GM23248 (cell line): ENCODE data around the gene PDE4B. TPM values are rescaled to one million over a fixed set of nuclear protein-coding genes. Genes with fewer than 3 reads are reported as not detected.

ENCODE experiments used
- DNase-seq: peaks from one replicate; pipeline ENCODE4 v3.0.0-alpha.2; 2015
- H2AFZ ChIP-seq: fragments of 200-600 bp; sonication (generic); 2 replicates; pipeline ENCODE4 v1.6.1; 2016; ENCODE audit warnings: antibody characterized with exemption
- H3F3A ChIP-seq: fragments of 200-600 bp; sonication (generic); 2 replicates; pipeline ENCODE4 v1.6.1; 2016; ENCODE audit warnings: mild to moderate bottlenecking, antibody characterized with exemption, mixed run types; ENCODE audit not compliant: insufficient read depth
- H3K27ac ChIP-seq: fragments of 200-600 bp; sonication (generic); 2 replicates; pipeline ENCODE4 v1.5.1; 2016; ENCODE audit warnings: mild to moderate bottlenecking
- H3K27me3 ChIP-seq: fragments of 200-600 bp; sonication (generic); replicated peaks from 2 replicates; pipeline ENCODE4 v1.6.1; 2016; ENCODE audit warnings: mild to moderate bottlenecking; ENCODE audit not compliant: insufficient read depth
- H3K36me3 ChIP-seq: fragments of 200-600 bp; sonication (generic); 2 replicates; pipeline ENCODE4 v1.6.1; 2016; ENCODE audit warnings: low read depth, mild to moderate bottlenecking
- H3K4me1 ChIP-seq: fragments of 200-600 bp; sonication (generic); 2 replicates; pipeline ENCODE4 v1.6.1; 2016; ENCODE audit warnings: mild to moderate bottlenecking; ENCODE audit not compliant: insufficient read depth
- H3K4me2 ChIP-seq: fragments of 200-600 bp; sonication (generic); one replicate; pipeline ENCODE4 v1.6.1; 2016; ENCODE audit warnings: mild to moderate bottlenecking; ENCODE audit not compliant: unreplicated experiment
- H3K4me3 ChIP-seq: fragments of 200-600 bp; sonication (generic); 2 replicates; pipeline ENCODE4 v1.5.1; 2016; ENCODE audit warnings: mild to moderate bottlenecking
- H3K79me2 ChIP-seq: fragments of 200-600 bp; sonication (generic); 2 replicates; pipeline ENCODE4 v1.6.1; 2016; ENCODE audit warnings: mild to moderate bottlenecking; ENCODE audit not compliant: insufficient read depth
- H3K9ac ChIP-seq: fragments of 200-600 bp; sonication (generic); 2 replicates; pipeline ENCODE4 v1.6.1; 2016; ENCODE audit warnings: mild to moderate bottlenecking
- H3K9me2 ChIP-seq: fragments of 200-600 bp; sonication (generic); 2 replicates; pipeline ENCODE4 v1.6.1; 2016; ENCODE audit warnings: mixed run types, mild to moderate bottlenecking, moderate library complexity; ENCODE audit not compliant: insufficient read depth
- H3K9me3 ChIP-seq: fragments of 200-600 bp; sonication (generic); one replicate; pipeline ENCODE4 v1.6.1; 2017; ENCODE audit warnings: low read depth
- H4K20me1 ChIP-seq: fragments of 200-600 bp; sonication (generic); 2 replicates; pipeline ENCODE4 v1.6.0; 2016; ENCODE audit not compliant: insufficient read depth
- EZH2 ChIP-seq: fragments of 200-600 bp; sonication (generic); IDR thresholded peaks from 2 replicates; pipeline ENCODE4 v1.6.1; 2018; ENCODE audit warnings: antibody characterized with exemption, mild to moderate bottlenecking; ENCODE audit not compliant: insufficient read depth, poor library complexity, severe bottlenecking
- EZH2phosphoT487 ChIP-seq: fragments of 200-600 bp; sonication (generic); IDR thresholded peaks from 2 replicates; pipeline ENCODE4 v1.6.1; 2018; ENCODE audit warnings: antibody characterized with exemption, moderate library complexity, mild to moderate bottlenecking, low read depth; ENCODE audit not compliant: insufficient read depth
- WGBS, 2 experiments: methylation state at CpG; one replicate each; pipeline ENCODE4 v1.1.6; 2015 to 2017; ENCODE audit warnings: low lambda C conversion rate in 2 of 2, low coverage in 1 of 2; ENCODE audit errors: missing lambda C conversion rate in 2 of 2; 5-methylcytosine and 5-hydroxymethylcytosine counted together
- in situ Hi-C: fragments of 300-500 bp; cut with MboI; formaldehyde crosslinking; loops from 2 replicates; pipeline ENCODE4 v1.15.0; 2020
- polyA plus RNA-seq: library from polyadenylated mRNA; unstranded; fragments of >200 nt; fragmentation: Nextera tagmentation; extraction: Ambion mirVana; gene quantifications from 2 replicates; pipeline ENCODE4 v1.2.1, GENCODE V29; 2016
- total RNA-seq: library from RNA; depleted of rRNA; stranded (reverse); fragments of >200 nt; shearing (Covaris generic); gene quantifications from 2 replicates; pipeline ENCODE4 v1.2.3, GENCODE V29; 2014

Gene PDE4B
- total and polyA plus RNA-seq, 2 experiments from 2014 or later, result 19.9 to 36.2 TPM

DNA sequence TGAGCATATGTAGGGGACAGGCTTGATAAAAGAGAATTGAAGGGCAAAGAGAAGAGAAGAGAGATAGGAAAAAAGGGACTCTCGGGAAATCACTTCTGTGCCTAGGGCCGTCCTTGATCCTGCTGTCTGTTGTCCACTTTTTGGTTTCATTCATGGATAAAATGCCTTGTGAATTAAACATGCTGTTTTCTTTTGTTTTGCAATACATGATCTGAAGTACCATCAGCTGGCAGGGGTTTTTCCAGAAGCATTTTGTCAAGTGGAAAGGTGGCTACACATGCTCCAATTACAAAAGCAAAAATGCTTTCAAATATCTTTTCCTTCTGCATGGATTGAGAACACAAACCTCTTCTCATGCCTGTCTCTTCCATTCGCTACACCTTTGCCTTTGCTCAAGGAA lies 361.7 kb downstream of the PDE4B start:
- DNase-seq, result no peak
- H3K36me3 ChIP-seq, result no peaks in the 10 kb centered on the region
- H2AFZ ChIP-seq, result no peak overlapping the region
- no peaks in the 10 kb centered on the region for H3K9me3 ChIP-seq
- no peak for TF ChIP-seq EZH2phosphoT487
- no peak for TF ChIP-seq EZH2
- no peaks in the 10 kb centered on the region for H3K27me3 ChIP-seq
- H3F3A ChIP-seq, result no peaks in the 10 kb centered on the region
- H3K4me1 ChIP-seq, result no peaks in the 10 kb centered on the region
- no peak overlapping the region for H3K9ac ChIP-seq
- no peak overlapping the region for H3K4me2 ChIP-seq
- in situ Hi-C loops, result no loop called here
- WGBS, 2 experiments, result 69 to 70% methylated on average over 3 of the region's 3 CpGs
- no peak overlapping the region for H3K4me3 ChIP-seq
- no peaks in the 10 kb centered on the region for H3K79me2 ChIP-seq
- no peak overlapping the region for H3K27ac ChIP-seq
- H4K20me1 ChIP-seq, result no peaks in the 10 kb centered on the region
- no peaks in the 10 kb centered on the region for H3K9me2 ChIP-seq

DNA sequence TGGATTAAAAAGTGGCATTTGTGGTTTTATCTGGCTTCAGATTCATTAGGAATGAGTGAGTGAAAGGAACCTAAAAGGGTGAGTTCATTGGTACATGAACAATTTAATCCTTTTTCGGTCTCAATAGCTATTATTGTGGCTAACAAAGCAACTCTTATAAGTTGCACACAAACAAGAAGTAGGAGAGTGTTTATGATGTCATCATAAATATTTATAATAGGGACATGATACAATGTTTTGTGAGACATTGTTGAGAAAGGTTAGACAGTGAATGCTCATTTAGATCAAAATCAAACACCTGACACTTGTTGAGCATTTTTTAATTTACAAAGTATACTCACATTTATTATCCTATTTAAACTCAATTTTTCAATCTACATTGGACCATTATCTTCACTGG lies 363.4 kb downstream of the PDE4B start:
- Histone ChIP-seq H4K20me1 (no peaks in the 10 kb centered on the region), H3K36me3 (no peaks in the 10 kb centered on the region), H3K79me2 (no peaks in the 10 kb centered on the region), H3K4me1 (no peaks in the 10 kb centered on the region), H3F3A (no peaks in the 10 kb centered on the region), H3K4me2 (no peak overlapping the region), H3K27me3 (no peaks in the 10 kb centered on the region), H3K9me3 (no peaks in the 10 kb centered on the region), H3K9me2 (no peaks in the 10 kb centered on the region), H3K27ac (no peak overlapping the region), H3K9ac (no peak overlapping the region), H2AFZ (no peak overlapping the region), H3K4me3 (no peak overlapping the region)
- in situ Hi-C loops, result no loop called here
- no peak for DNase-seq
- 24 to 49% methylated on average over 1 of the region's 1 CpG for WGBS, 2 experiments
- TF ChIP-seq EZH2phosphoT487, result no peak
- TF ChIP-seq EZH2, result no peak

DNA sequence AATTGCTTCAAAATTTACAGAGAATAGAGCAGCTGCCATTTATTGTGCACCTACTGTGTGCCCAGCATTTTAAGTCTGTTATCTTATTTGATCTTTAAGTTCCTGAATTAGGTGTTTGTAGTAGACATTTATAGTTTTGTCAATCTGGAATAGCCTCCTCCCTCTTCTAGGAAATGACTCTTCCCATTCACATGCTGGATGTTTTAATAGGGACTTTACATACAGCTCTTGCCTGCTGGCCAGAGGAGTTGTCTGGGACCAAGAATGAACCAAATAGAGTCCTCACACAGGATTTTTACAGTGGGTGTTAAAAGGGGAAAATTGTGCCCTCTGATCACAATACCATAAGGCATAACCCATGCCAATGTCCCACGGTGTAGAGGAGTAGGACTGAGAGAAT lies 367.1 kb downstream of the PDE4B start:
- H3K4me2 ChIP-seq, result no peak overlapping the region
- TF ChIP-seq EZH2 (no peak), EZH2phosphoT487 (no peak)
- no peaks in the 10 kb centered on the region for H4K20me1 ChIP-seq
- no peaks in the 10 kb centered on the region for H3K9me2 ChIP-seq
- no peak overlapping the region for H3K4me3 ChIP-seq
- H3K79me2 ChIP-seq, result no peaks in the 10 kb centered on the region
- no peaks in the 10 kb centered on the region for H3K4me1 ChIP-seq
- 41 to 52% methylated on average over 1 of the region's 1 CpG for WGBS, 2 experiments
- no peaks in the 10 kb centered on the region for H3K9me3 ChIP-seq
- no peaks in the 10 kb centered on the region for H3F3A ChIP-seq
- no peak overlapping the region for H2AFZ ChIP-seq
- H3K36me3 ChIP-seq, result no peaks in the 10 kb centered on the region
- no peak overlapping the region for H3K9ac ChIP-seq
- no peak for DNase-seq
- in situ Hi-C loops, result no loop called here
- no peaks in the 10 kb centered on the region for H3K27me3 ChIP-seq
- no peak overlapping the region for H3K27ac ChIP-seq

DNA sequence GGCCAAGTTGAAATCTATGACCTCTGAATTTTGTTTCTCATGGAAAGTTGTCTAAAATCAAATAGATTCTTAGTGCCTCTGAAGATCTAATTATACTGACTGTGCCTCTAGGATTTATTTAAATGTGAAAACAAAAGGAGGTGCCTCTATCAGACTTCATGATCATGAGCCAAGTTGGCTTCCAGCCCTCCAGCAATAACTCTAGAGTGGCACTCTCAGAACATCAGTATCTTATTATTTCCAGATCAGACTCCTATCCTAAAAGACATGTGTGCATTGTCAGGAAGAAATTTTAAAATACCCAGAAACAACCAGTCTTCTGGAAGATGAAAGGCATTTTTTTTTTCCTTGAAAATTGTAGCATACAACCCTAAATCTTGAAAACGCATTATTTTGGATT lies 368.0 kb downstream of the PDE4B start:
- H3K4me2 ChIP-seq, result no peak overlapping the region
- no peaks in the 10 kb centered on the region for H3F3A ChIP-seq
- H3K27ac ChIP-seq, result no peak overlapping the region
- no peaks in the 10 kb centered on the region for H3K9me2 ChIP-seq
- H3K4me1 ChIP-seq, result no peaks in the 10 kb centered on the region
- TF ChIP-seq EZH2 (no peak), EZH2phosphoT487 (no peak)
- no peaks in the 10 kb centered on the region for H3K9me3 ChIP-seq
- no peaks in the 10 kb centered on the region for H4K20me1 ChIP-seq
- no peak overlapping the region for H3K4me3 ChIP-seq
- H3K79me2 ChIP-seq, result no peaks in the 10 kb centered on the region
- no peak overlapping the region for H3K9ac ChIP-seq
- DNase-seq, result no peak
- no peak overlapping the region for H2AFZ ChIP-seq
- WGBS, 2 experiments, result 20% methylated on average over 1 of the region's 1 CpG
- H3K27me3 ChIP-seq, result no peaks in the 10 kb centered on the region
- no peaks in the 10 kb centered on the region for H3K36me3 ChIP-seq
- in situ Hi-C loops, result no loop called here

DNA sequence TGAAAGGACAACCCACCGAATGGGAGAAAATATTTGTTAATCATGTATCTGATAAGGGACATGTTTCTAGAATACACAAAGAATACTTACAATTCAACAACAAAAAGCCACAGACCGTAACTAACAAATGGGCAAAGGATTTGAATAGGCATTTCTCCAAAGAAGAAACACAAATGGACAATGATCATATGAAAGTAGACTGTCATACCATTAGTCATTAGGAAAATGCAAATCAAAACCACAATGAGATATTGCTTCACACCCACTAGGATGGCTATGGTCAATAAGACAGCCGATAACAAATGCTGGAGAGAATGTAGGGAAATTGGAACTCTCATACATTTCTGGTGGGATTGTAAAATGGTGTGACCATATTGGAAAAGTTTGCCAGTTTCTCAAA lies 374.1 kb downstream of the PDE4B start:
- H3K27ac ChIP-seq, result no peak overlapping the region
- H3K79me2 ChIP-seq, result no peaks in the 10 kb centered on the region
- in situ Hi-C loops, result no loop called here
- 91 to 92% methylated on average over 3 of the region's 3 CpGs for WGBS, 2 experiments
- DNase-seq, result no peak
- no peak overlapping the region for H3K4me3 ChIP-seq
- no peak overlapping the region for H2AFZ ChIP-seq
- no peaks in the 10 kb centered on the region for H3K36me3 ChIP-seq
- H3F3A ChIP-seq, result no peaks in the 10 kb centered on the region
- H4K20me1 ChIP-seq, result no peaks in the 10 kb centered on the region
- TF ChIP-seq EZH2phosphoT487, result no peak
- no peak for TF ChIP-seq EZH2
- no peaks in the 10 kb centered on the region for H3K27me3 ChIP-seq
- H3K9me2 ChIP-seq, result no peaks in the 10 kb centered on the region
- H3K9me3 ChIP-seq, result no peaks in the 10 kb centered on the region
- H3K4me1 ChIP-seq, result peaks cover 11% of the 10 kb centered on the region; the same call in 1 of the 2 replicates
- H3K9ac ChIP-seq, result no peak overlapping the region
- H3K4me2 ChIP-seq, result no peak overlapping the region
